GM18511 (cell line): ENCODE results near the gene DCDC1.

ENCODE experiments used
- ATAC-seq: cut with Tn5 transposase; IDR thresholded peaks from one replicate; pipeline ENCODE4 v1.9.1; 2021; ENCODE audit warnings: mild to moderate bottlenecking, moderate library complexity; ENCODE audit not compliant: unreplicated experiment

Gene DCDC1

GRCh38 chr11:30860146-30860545 is 509.4 kb downstream of the DCDC1 start:
- no peak for ATAC-seq

- ATAC-seq, result no peak
Observed at GRCh38 chr11:30859669-30860068, 509.9 kb downstream of the DCDC1 start.

GRCh38 chr11:30855383-30856006 is 514.0 kb downstream of the DCDC1 start:
- ATAC-seq, result no peak

- no peak for ATAC-seq
Observed at GRCh38 chr11:30853439-30853838, 516.1 kb downstream of the DCDC1 start.

GRCh38 chr11:30852645-30853044 is 516.9 kb downstream of the DCDC1 start:
- no peak for ATAC-seq

- ATAC-seq, result no peak
Observed at GRCh38 chr11:30852091-30852490, 517.4 kb downstream of the DCDC1 start.

- ATAC-seq, result no peak
Observed at GRCh38 chr11:30837252-30837651, 532.3 kb downstream of the DCDC1 start.

GRCh38 chr11:30832831-30833230 is 536.7 kb downstream of the DCDC1 start:
- no peak for ATAC-seq

- no peak for ATAC-seq
Observed at GRCh38 chr11:30830681-30831080, 538.9 kb downstream of the DCDC1 start.

- ATAC-seq, result no peak
Observed at GRCh38 chr11:30826911-30827310, 542.6 kb downstream of the DCDC1 start.

GRCh38 chr11:30825723-30826122 is 543.8 kb downstream of the DCDC1 start:
- ATAC-seq, result no peak

GRCh38 chr11:30823119-30823518 is 546.4 kb downstream of the DCDC1 start:
- no peak for ATAC-seq

GRCh38 chr11:30821438-30821965 is 548.0 kb downstream of the DCDC1 start:
- no peak for ATAC-seq

GRCh38 chr11:30818721-30819120 is 550.8 kb downstream of the DCDC1 start:
- ATAC-seq, result no peak

- ATAC-seq, result no peak
Observed at GRCh38 chr11:30816959-30817880, 552.3 kb downstream of the DCDC1 start.

GRCh38 chr11:30815619-30816018 is 553.9 kb downstream of the DCDC1 start:
- ATAC-seq, result no peak

- no peak for ATAC-seq
Observed at GRCh38 chr11:30814737-30815136, 554.8 kb downstream of the DCDC1 start.
